ENCODE data around the gene NDUFC2. TPM values are rescaled to one million over a fixed set of nuclear protein-coding genes. Genes with fewer than 3 reads are reported as not detected.
A peak's percentile ranks its signal among the peaks of the same experiment; 100 is the strongest.

The NDUFC2 gene
- total RNA-seq, 4 donors from 2014 or later = 67.8 to 86.3 (median 76.0) TPM

DNA sequence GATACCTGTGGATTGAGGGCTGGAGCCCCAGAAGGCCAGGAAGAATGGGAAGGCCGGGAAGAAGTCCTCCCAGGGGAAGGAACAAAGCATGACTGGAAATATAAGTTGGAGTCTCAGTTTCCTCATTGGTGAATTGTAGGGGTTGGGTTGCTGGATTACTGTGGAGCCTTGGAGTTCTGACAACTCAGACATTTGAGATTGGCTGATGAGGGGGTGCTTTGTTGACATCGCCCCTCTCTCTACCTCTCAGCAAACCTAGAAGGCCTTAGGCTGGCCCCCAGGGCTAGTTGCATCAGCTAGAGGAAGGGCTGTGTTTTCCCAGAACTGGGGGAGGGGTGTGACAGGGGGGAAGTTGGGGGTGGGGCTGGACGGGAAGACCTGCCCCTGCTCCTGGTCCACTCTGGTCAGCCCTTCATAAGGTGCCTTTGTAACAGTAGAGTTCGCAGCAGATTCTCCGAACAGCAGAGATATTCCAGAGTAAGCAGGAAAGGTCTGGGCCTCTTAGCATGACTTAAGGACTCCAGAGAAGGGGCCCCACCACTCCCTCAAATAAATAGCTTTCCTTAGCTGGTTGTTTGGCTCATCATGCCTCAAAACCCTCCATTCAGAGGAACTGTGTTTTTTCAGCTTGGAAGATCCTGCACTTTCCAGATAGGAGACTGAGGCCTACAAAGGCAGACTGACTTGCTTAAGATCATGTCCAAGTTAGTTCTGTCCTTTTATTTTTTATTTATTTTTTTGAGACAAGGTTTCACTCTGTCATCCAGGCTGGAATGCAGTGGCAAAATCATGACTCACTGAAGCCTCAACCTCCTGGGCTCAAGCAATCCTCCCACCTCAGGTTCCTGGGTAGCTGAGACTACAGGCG is 28.5 kb downstream of the NDUFC2 start:
- H3K27ac ChIP-seq = no peak overlapping the region
- H3K4me1 ChIP-seq = peaks cover 0 to 4% (median 0%) of the 10 kb centered on the region in 3 donors
- H3K9me3 ChIP-seq = no peaks in the 10 kb centered on the region
- no peak for TF ChIP-seq POLR2A (IDR thresholded peaks at IDR 0.05)
- TF ChIP-seq, protein P1, sequence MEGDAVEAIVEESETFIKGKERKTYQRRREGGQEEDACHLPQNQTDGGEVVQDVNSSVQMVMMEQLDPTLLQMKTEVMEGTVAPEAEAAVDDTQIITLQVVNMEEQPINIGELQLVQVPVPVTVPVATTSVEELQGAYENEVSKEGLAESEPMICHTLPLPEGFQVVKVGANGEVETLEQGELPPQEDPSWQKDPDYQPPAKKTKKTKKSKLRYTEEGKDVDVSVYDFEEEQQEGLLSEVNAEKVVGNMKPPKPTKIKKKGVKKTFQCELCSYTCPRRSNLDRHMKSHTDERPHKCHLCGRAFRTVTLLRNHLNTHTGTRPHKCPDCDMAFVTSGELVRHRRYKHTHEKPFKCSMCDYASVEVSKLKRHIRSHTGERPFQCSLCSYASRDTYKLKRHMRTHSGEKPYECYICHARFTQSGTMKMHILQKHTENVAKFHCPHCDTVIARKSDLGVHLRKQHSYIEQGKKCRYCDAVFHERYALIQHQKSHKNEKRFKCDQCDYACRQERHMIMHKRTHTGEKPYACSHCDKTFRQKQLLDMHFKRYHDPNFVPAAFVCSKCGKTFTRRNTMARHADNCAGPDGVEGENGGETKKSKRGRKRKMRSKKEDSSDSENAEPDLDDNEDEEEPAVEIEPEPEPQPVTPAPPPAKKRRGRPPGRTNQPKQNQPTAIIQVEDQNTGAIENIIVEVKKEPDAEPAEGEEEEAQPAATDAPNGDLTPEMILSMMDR (IDR thresholded peaks at IDR 0.05) = no peak
- H3K27me3 ChIP-seq = no peaks in the 10 kb centered on the region
- 89 to 95% methylated on average over 4 to 5 of the region's 6 CpGs for WGBS, 2 donors
- intact Hi-C loops (cut with DNase I) = no loop called here
- no peak for DNase-seq
- H3K4me3 ChIP-seq = no peak overlapping the region
- H3K36me3 ChIP-seq = no peaks in the 10 kb centered on the region

DNA sequence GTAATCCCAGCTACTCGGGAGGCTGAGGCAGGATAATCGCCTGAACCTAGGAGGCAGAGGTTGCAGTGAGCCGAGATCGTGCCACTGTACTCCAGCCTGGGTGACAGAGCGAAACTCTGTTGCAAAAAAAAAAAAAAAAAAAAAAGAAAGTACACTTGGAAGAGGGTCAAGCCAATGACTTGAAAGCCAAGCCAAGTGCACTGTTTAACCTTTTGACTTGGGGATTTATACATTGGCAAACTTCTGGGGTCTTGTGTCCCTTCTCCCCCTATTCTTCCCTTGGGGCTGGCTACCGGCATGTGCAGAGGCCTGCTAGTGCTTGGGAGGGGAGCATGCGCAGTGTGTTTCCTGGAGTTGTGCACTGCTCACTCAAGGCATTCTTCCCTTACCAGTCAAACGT is 30.3 kb downstream of the NDUFC2 start:
- intact Hi-C loops (cut with DNase I) = no loop called here
- Histone ChIP-seq H3K36me3 (no peaks in the 10 kb centered on the region), H3K4me3 (no peak overlapping the region), H3K9me3 (no peaks in the 10 kb centered on the region), H3K27me3 (no peaks in the 10 kb centered on the region), H3K4me1 (peaks cover 0 to 14% (median 6%) of the 10 kb centered on the region in 3 donors), H3K27ac (no peak overlapping the region)
- WGBS, 2 donors = 81% methylated on average over 8 of the region's 8 CpGs
- no peak for DNase-seq
- TF ChIP-seq, protein P1 (IDR thresholded peaks at IDR 0.05) = no peak
- no peak for TF ChIP-seq POLR2A (IDR thresholded peaks at IDR 0.05)

DNA sequence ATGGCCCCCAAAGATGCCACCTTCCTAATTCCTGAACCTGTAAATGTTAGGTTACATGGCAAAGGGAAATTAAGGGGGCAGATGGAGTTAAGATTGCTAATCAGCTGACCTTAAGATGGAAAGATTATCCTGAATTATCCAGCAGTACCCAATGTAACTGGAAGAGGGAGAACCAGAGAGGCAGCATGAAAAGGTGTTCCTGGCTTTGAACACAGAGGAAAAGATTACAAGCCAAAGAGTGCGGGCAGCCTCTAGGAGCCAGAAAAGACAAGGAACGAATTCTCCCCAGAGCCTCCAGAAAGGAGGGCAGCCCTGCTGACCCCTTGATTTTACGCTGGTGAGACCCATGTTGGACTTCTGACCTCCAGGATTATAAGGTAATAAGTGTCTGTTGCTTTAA is 31.1 kb downstream of the NDUFC2 start:
- 76 to 86% methylated on average over 3 of the region's 3 CpGs for WGBS, 2 donors
- DNase-seq = no peak

DNA sequence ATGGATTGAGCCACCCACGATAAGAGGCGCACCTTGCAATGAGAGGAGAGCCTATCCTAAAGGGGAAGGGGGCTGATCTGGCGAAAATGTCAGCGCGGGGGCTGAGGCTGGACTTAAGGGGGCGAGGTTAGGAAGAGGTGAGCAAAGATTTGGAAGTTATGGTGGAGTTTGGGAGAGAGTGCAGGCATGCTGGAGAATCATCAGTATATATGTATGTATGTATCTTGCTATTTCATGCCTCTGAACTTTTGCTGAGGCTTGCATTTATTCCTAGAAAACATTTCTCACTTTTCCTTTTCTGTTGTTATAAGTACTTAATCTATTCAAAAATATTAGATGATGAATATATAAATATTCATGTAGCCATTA is 33.2 kb downstream of the NDUFC2 start:
- no peak for TF ChIP-seq POLR2A (IDR thresholded peaks at IDR 0.05)
- TF ChIP-seq, protein P1 (IDR thresholded peaks at IDR 0.05) = no peak
- H3K4me3 ChIP-seq = peak overlapping the region in 2 of 4 donors; percentile 45 to 70
- no peak for DNase-seq
- 22 to 53% methylated on average over 4 to 6 of the region's 6 CpGs for WGBS, 2 donors
- H3K27me3 ChIP-seq = no peaks in the 10 kb centered on the region
- no peaks in the 10 kb centered on the region for H3K9me3 ChIP-seq
- no peaks in the 10 kb centered on the region for H3K36me3 ChIP-seq
- H3K4me1 ChIP-seq = peaks cover 0 to 14% (median 6%) of the 10 kb centered on the region in 3 donors
- intact Hi-C loops (cut with DNase I) = no loop called here
- H3K27ac ChIP-seq = peak overlapping the region in 1 of 4 donors; percentile 74

More for the DNA sequence above, 31.1 kb downstream of the NDUFC2 start:
- no peaks in the 10 kb centered on the region for H3K9me3 ChIP-seq
- no peak overlapping the region for H3K4me3 ChIP-seq
- TF ChIP-seq POLR2A (IDR thresholded peaks at IDR 0.05) = no peak
- TF ChIP-seq, protein P1 (IDR thresholded peaks at IDR 0.05) = no peak
- H3K4me1 ChIP-seq = peaks cover 0 to 14% (median 6%) of the 10 kb centered on the region in 3 donors
- H3K27me3 ChIP-seq = no peaks in the 10 kb centered on the region
- no peak overlapping the region for H3K27ac ChIP-seq
- H3K36me3 ChIP-seq = no peaks in the 10 kb centered on the region
- intact Hi-C loops (cut with DNase I) = no loop called here

DNA sequence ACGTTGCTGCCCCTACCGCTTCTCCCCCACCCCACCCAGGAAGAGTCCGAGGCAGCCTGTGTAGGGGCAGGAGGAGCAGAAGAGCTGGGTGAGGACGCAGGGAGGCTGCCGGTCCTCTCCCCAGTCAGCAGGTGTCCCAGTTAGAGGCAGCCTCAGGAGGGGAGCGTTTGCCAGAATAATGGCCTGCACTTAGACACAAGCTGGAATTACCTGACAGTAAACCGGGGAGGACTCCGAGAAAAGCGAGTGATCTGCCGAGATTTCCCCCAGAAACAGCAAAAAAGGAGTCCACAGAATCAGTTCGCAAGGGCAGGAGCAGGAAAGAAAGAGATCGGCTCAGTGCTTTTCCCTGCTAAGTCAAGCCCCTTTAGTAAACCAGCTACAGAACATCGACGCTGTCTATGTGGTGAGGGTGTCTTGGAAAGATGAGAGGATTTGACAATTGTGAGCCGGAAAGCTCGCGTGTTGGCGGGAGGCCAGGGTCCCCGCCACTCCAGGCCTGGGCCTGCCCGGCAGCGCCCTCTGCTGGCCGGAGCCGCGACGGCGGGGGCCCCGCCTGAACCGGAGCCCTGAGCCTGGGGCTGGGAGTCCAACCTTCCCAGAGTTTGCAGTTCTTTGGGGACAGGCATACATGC is 33.7 kb downstream of the NDUFC2 start:
- intact Hi-C loops (cut with DNase I) = no loop called here
- WGBS, 2 donors = 1 to 5% methylated on average over 14 to 15 of the region's 28 CpGs
- H3K36me3 ChIP-seq = no peaks in the 10 kb centered on the region
- H3K9me3 ChIP-seq = no peaks in the 10 kb centered on the region
- peak overlapping the region; percentile 9 to 70 (median 44) for H3K4me3 ChIP-seq
- peaks cover 0 to 17% (median 6%) of the 10 kb centered on the region in 3 donors for H3K4me1 ChIP-seq
- H3K27me3 ChIP-seq = no peaks in the 10 kb centered on the region
- peak overlapping the region in 3 of 4 donors; percentile 40 to 74 (median 67) for H3K27ac ChIP-seq
- TF ChIP-seq, protein P1 (IDR thresholded peaks at IDR 0.05) = peak; percentile 92 to 99 (median 96)
- TF ChIP-seq POLR2A (IDR thresholded peaks at IDR 0.05) = no peak
- DNase-seq = no peak
